ENCODE measurements around the gene RASSF3. TPM values are rescaled to one million over a fixed set of nuclear protein-coding genes. Genes with fewer than 3 reads are reported as not detected.
"Not testable (repeated sequence)": the region's sequence is repeated elsewhere in the genome, so short reads cannot be mapped to it uniquely, and the experiment has no call there.

Gene RASSF3
- total RNA-seq, 1 donor: 13.8 TPM

GRCh38 chr12:64625243-64626077 lies 15.2 kb downstream of the RASSF3 start:
- H3K79me2 ChIP-seq (ENCODE audit: insufficient read depth, low read length): peaks cover 60% of the 10 kb centered on the region
- H3K27me3 ChIP-seq (ENCODE audit: insufficient read depth, low read length): no peaks in the 10 kb centered on the region
- peak overlapping the region; percentile 82 for H2AFZ ChIP-seq (ENCODE audit: low read length)
- DNase-seq (ENCODE audit: insufficient read length, low spot score, missing footprints): peak; percentile 69
- TF ChIP-seq CTCF (IDR thresholded peaks at IDR 0.05; ENCODE audit: extremely low read depth, low read depth, low read length): no peak
- H3K27ac ChIP-seq (ENCODE audit: low read depth, low read length): peak overlapping the region; percentile 89
- no peaks in the 10 kb centered on the region for H3K9me3 ChIP-seq (ENCODE audit: low read depth, low read length)
- H4K20me1 ChIP-seq (ENCODE audit: insufficient read depth, low read length): no peaks in the 10 kb centered on the region
- H3K4me1 ChIP-seq (ENCODE audit: insufficient read depth, low read length): peaks cover 35% of the 10 kb centered on the region
- H3K4me3 ChIP-seq (ENCODE audit: insufficient read depth, low read length): peak overlapping the region; percentile 59
- H3K36me3 ChIP-seq (ENCODE audit: insufficient read depth, low read length): no peaks in the 10 kb centered on the region
- peak overlapping the region; percentile 84 for H3K4me2 ChIP-seq (ENCODE audit: insufficient read depth, low read length)

GRCh38 chr12:64626588-64626987 lies 16.3 kb downstream of the RASSF3 start:
- H3K79me2 ChIP-seq (ENCODE audit: insufficient read depth, low read length): peaks cover 60% of the 10 kb centered on the region
- H3K27me3 ChIP-seq (ENCODE audit: insufficient read depth, low read length); DNase-seq (ENCODE audit: insufficient read length, low spot score, missing footprints); H3K4me2 ChIP-seq (ENCODE audit: insufficient read depth, low read length); H3K36me3 ChIP-seq (ENCODE audit: insufficient read depth, low read length); H3K4me3 ChIP-seq (ENCODE audit: insufficient read depth, low read length); H2AFZ ChIP-seq (ENCODE audit: low read length); H3K9me3 ChIP-seq (ENCODE audit: low read depth, low read length); H4K20me1 ChIP-seq (ENCODE audit: insufficient read depth, low read length): not testable (repeated sequence)
- peak overlapping the region; percentile 89 for H3K27ac ChIP-seq (ENCODE audit: low read depth, low read length)
- H3K4me1 ChIP-seq (ENCODE audit: insufficient read depth, low read length): peaks cover 35% of the 10 kb centered on the region

GRCh38 chr12:64627771-64628170 lies 17.5 kb downstream of the RASSF3 start:
- Histone ChIP-seq H3K4me3 (ENCODE audit: insufficient read depth, low read length) (no peak overlapping the region), H3K27me3 (ENCODE audit: insufficient read depth, low read length) (no peaks in the 10 kb centered on the region), H3K27ac (ENCODE audit: low read depth, low read length) (peak overlapping the region; percentile 66), H2AFZ (ENCODE audit: low read length) (no peak overlapping the region), H3K9me3 (ENCODE audit: low read depth, low read length) (no peaks in the 10 kb centered on the region), H3K36me3 (ENCODE audit: insufficient read depth, low read length) (no peaks in the 10 kb centered on the region), H3K4me1 (ENCODE audit: insufficient read depth, low read length) (peaks cover 35% of the 10 kb centered on the region), H3K4me2 (ENCODE audit: insufficient read depth, low read length) (peak overlapping the region; percentile 55), H3K79me2 (ENCODE audit: insufficient read depth, low read length) (peaks cover 63% of the 10 kb centered on the region), H4K20me1 (ENCODE audit: insufficient read depth, low read length) (no peaks in the 10 kb centered on the region)
- peak; percentile 84 for DNase-seq (ENCODE audit: insufficient read length, low spot score, missing footprints)
- TF ChIP-seq CTCF (IDR thresholded peaks at IDR 0.05; ENCODE audit: extremely low read depth, low read depth, low read length): no peak

- H3K4me3 ChIP-seq (ENCODE audit: insufficient read depth, low read length): no peak overlapping the region
- H3K4me2 ChIP-seq (ENCODE audit: insufficient read depth, low read length): no peak overlapping the region
- no peaks in the 10 kb centered on the region for H4K20me1 ChIP-seq (ENCODE audit: insufficient read depth, low read length)
- H3K79me2 ChIP-seq (ENCODE audit: insufficient read depth, low read length): peaks cover 66% of the 10 kb centered on the region
- DNase-seq (ENCODE audit: insufficient read length, low spot score, missing footprints): no peak
- no peak overlapping the region for H2AFZ ChIP-seq (ENCODE audit: low read length)
- H3K27ac ChIP-seq (ENCODE audit: low read depth, low read length): no peak overlapping the region
- no peaks in the 10 kb centered on the region for H3K27me3 ChIP-seq (ENCODE audit: insufficient read depth, low read length)
- H3K4me1 ChIP-seq (ENCODE audit: insufficient read depth, low read length): peaks cover 24% of the 10 kb centered on the region
- no peaks in the 10 kb centered on the region for H3K36me3 ChIP-seq (ENCODE audit: insufficient read depth, low read length)
- TF ChIP-seq CTCF (IDR thresholded peaks at IDR 0.05; ENCODE audit: extremely low read depth, low read depth, low read length): no peak
- H3K9me3 ChIP-seq (ENCODE audit: low read depth, low read length): no peaks in the 10 kb centered on the region
These were observed 20.9 kb downstream of the RASSF3 start for GRCh38 chr12:64631197-64631596.

All from osteoblast (primary cell).